H1 (cell line): Measurements from ENCODE around the gene DPP4. TPM values are rescaled to one million over a fixed set of nuclear protein-coding genes. Genes with fewer than 3 reads are reported as not detected.
A peak's percentile ranks its signal among the peaks of the same experiment; 100 is the strongest.

Source experiments
- CTCF ChIA-PET: fragments of 300-600 bp; sonication (Branson Sonifier 250); formaldehyde crosslinking; loops from one replicate; lab custom pipeline; 2021; ENCODE audit not compliant: partially characterized antibody; lab: Charles Lee
- POLR2A ChIA-PET: fragments of 300-600 bp; sonication (Branson Sonifier 250); formaldehyde crosslinking; loops from one replicate; lab custom pipeline; 2021; ENCODE audit warnings: inconsistent platforms; ENCODE audit not compliant: partially characterized antibody; lab: Charles Lee
- DNase-seq, 2 experiments: peaks; one replicate each; pipeline versions ENCODE4 v3.0.0 to v3.0.0-alpha.2; 2010 to 2022; ENCODE audit warnings: low spot score in 2 of 2, low read depth in 1 of 2, mixed read lengths in 1 of 2
- FAIRE-seq: peaks from 2 replicates; lab custom pipeline; 2011; peaks lifted over from hg19 to GRCh38; lab: Jason Lieb, UNC
- H2AFZ ChIP-seq: 2 replicates; pipeline ENCODE4 v1.8.1; 2012; ENCODE audit warnings: low read length, inconsistent platforms
- H2AK5ac ChIP-seq: 2 replicates; pipeline ENCODE4 v1.6.1; 2013; ENCODE audit warnings: low read depth, low read length
- H2BK120ac ChIP-seq: replicated peaks from 2 replicates; pipeline ENCODE3; 2013; ENCODE audit warnings: low read depth, low read length, inconsistent platforms
- H2BK12ac ChIP-seq: 2 replicates; pipeline ENCODE4 v1.6.1; 2013; ENCODE audit warnings: low read depth, low read length
- H2BK15ac ChIP-seq: 2 replicates; pipeline ENCODE4 v1.6.1; 2013; ENCODE audit warnings: low read length
- H2BK20ac ChIP-seq: 2 replicates; pipeline ENCODE4 v1.6.1; 2013; ENCODE audit warnings: low read length
- H2BK5ac ChIP-seq: 2 replicates; pipeline ENCODE4 v1.6.1; 2013; ENCODE audit warnings: low read depth, low read length
- H3K14ac ChIP-seq: 2 replicates; pipeline ENCODE4 v1.6.1; 2013; ENCODE audit warnings: inconsistent platforms; ENCODE audit not compliant: insufficient read length
- H3K18ac ChIP-seq: 2 replicates; pipeline ENCODE4 v1.6.1; 2013; ENCODE audit warnings: low read length; ENCODE audit errors: extremely low read depth
- H3K23ac ChIP-seq: 2 replicates; pipeline ENCODE4 v1.6.1; 2013; ENCODE audit warnings: inconsistent platforms; ENCODE audit not compliant: insufficient read length
- H3K23me2 ChIP-seq: 2 replicates; pipeline ENCODE4 v1.6.1; 2013; ENCODE audit warnings: low read depth, low read length
- H3K27ac ChIP-seq: 2 replicates; pipeline ENCODE4 v1.6.1; 2011; ENCODE audit warnings: low read depth, low read length, inconsistent platforms
- H3K27me3 ChIP-seq, 4 experiments: replicated peaks in 1 of 4; 1 replicate in 1 of 4; 2 replicates in 3 of 4; pipeline versions ENCODE4 v1.6.1 to v1.8.1; 2011 to 2013; ENCODE audit warnings: low read length in 3 of 4, mild to moderate bottlenecking in 3 of 4, inconsistent platforms in 2 of 4, mixed read lengths in 2 of 4, moderate library complexity in 1 of 4; ENCODE audit not compliant: control insufficient read depth in 3 of 4, insufficient read depth in 3 of 4; ENCODE audit errors: extremely low read depth in 1 of 4
- H3K36me3 ChIP-seq, 4 experiments: 2 replicates each; pipeline versions ENCODE4 v1.6.1 to v1.8.1; 2011 to 2013; ENCODE audit warnings: mild to moderate bottlenecking in 4 of 4, low read length in 3 of 4, moderate library complexity in 2 of 4, control low read depth in 1 of 4, inconsistent platforms in 1 of 4; ENCODE audit not compliant: insufficient read depth in 4 of 4, control insufficient read depth in 2 of 4
- H3K4ac ChIP-seq: replicated peaks from 2 replicates; pipeline ENCODE3; 2013; ENCODE audit warnings: low read length, low read depth, mixed read lengths, inconsistent platforms; ENCODE audit not compliant: insufficient read length
- H3K4me1 ChIP-seq, 4 experiments: replicated peaks in 1 of 4; 1 replicate in 1 of 4; 2 replicates in 3 of 4; pipeline versions ENCODE4 v1.6.1 to v1.8.1; 2011 to 2013; ENCODE audit warnings: low read length in 3 of 4, inconsistent platforms in 2 of 4, mixed read lengths in 1 of 4; ENCODE audit not compliant: insufficient read depth in 4 of 4, control insufficient read depth in 3 of 4
- H3K4me2 ChIP-seq, 2 experiments: 2 replicates each; pipeline versions ENCODE4 v1.6.1 to v1.8.1; 2011 to 2013; ENCODE audit warnings: low read depth in 2 of 2, low read length in 2 of 2, control low read depth in 1 of 2, inconsistent platforms in 1 of 2, mild to moderate bottlenecking in 1 of 2; ENCODE audit not compliant: insufficient read depth in 1 of 2
- H3K4me3 ChIP-seq, 4 experiments: fragments of 200-600, 300-600 bp in 1 of 4; sonication (generic), shearing (Covaris generic), sonication (Bioruptor Twin) in 1 of 4; 2 replicates each; pipeline versions ENCODE4 v1.5.1 to v1.8.1; 2011 to 2016; ENCODE audit warnings: low read length in 4 of 4, low read depth in 3 of 4, control low read depth in 2 of 4, inconsistent platforms in 2 of 4, mild to moderate bottlenecking in 2 of 4, mixed read lengths in 1 of 4, moderate library complexity in 1 of 4; ENCODE audit not compliant: insufficient read depth in 2 of 4; ENCODE audit errors: extremely low read depth in 1 of 4
- H3K56ac ChIP-seq: replicated peaks from 2 replicates; pipeline ENCODE3; 2013; ENCODE audit warnings: low read depth, mild to moderate bottlenecking, mixed read lengths, low read length, inconsistent platforms; ENCODE audit not compliant: insufficient read length
- H3K79me1 ChIP-seq: 2 replicates; pipeline ENCODE4 v1.6.1; 2013; ENCODE audit warnings: low read depth, low read length, control low read depth
- H3K79me2 ChIP-seq, 2 experiments: 2 replicates each; pipeline versions ENCODE4 v1.6.1 to v1.8.1; 2012 to 2013; ENCODE audit warnings: low read length in 2 of 2, mild to moderate bottlenecking in 2 of 2, inconsistent platforms in 1 of 2; ENCODE audit not compliant: insufficient read depth in 2 of 2, control insufficient read depth in 1 of 2
- H3K9ac ChIP-seq, 4 experiments: replicated peaks in 1 of 4; 1 replicate in 1 of 4; 2 replicates in 3 of 4; pipeline versions ENCODE4 v1.6.1 to v1.8.1; 2011 to 2013; ENCODE audit warnings: low read depth in 3 of 4, low read length in 3 of 4, control low read depth in 2 of 4, mild to moderate bottlenecking in 2 of 4, moderate library complexity in 2 of 4, inconsistent platforms in 1 of 4; ENCODE audit errors: extremely low read depth in 1 of 4
- H3K9me3 ChIP-seq, 2 experiments: 2 replicates each; pipeline versions ENCODE4 v1.6.1 to v1.8.1; 2012 to 2013; ENCODE audit warnings: mild to moderate bottlenecking in 2 of 2, moderate library complexity in 2 of 2, control low read depth in 1 of 2, inconsistent platforms in 1 of 2, low read depth in 1 of 2, low read length in 1 of 2, mixed read lengths in 1 of 2; ENCODE audit not compliant: insufficient read depth in 2 of 2
- H4K20me1 ChIP-seq, 2 experiments: replicated peaks in 1 of 2; 2 replicates each; pipeline versions ENCODE3 to v1.8.1; 2011 to 2013; ENCODE audit warnings: inconsistent platforms in 2 of 2, low read length in 2 of 2, mild to moderate bottlenecking in 1 of 2; ENCODE audit not compliant: insufficient read depth in 2 of 2, control insufficient read depth in 1 of 2
- H4K5ac ChIP-seq: 2 replicates; pipeline ENCODE4 v1.6.1; 2013; ENCODE audit warnings: low read length, low read depth, mixed read lengths, inconsistent platforms; ENCODE audit not compliant: insufficient read length
- H4K8ac ChIP-seq: 2 replicates; pipeline ENCODE4 v1.8.0; 2013; ENCODE audit warnings: mild to moderate bottlenecking, moderate library complexity, low read length, inconsistent platforms; ENCODE audit not compliant: insufficient read depth; ENCODE audit errors: extremely low read depth
- H4K91ac ChIP-seq: replicated peaks from 2 replicates; pipeline ENCODE3; 2013; ENCODE audit warnings: low read length, mixed read lengths, inconsistent platforms; ENCODE audit not compliant: insufficient read length
- EP300 ChIP-seq, 2 experiments: IDR thresholded peaks; 1 replicate in 1 of 2; 2 replicates in 1 of 2; pipeline ENCODE4 v1.6.1; 2011 to 2012; ENCODE audit warnings: low read depth in 2 of 2, low read length in 2 of 2, mild to moderate bottlenecking in 2 of 2, borderline replicate concordance in 1 of 2, inconsistent platforms in 1 of 2, moderate library complexity in 1 of 2
- WGBS, 2 experiments: shearing (Covaris generic) in 1 of 2; methylation state at CpG; one replicate each; pipeline versions ENCODE4 v1.1.6 to v1.1.7; 2013 to 2015; ENCODE audit warnings: low lambda C conversion rate in 2 of 2, mixed read lengths in 2 of 2, inconsistent platforms in 1 of 2, low coverage in 1 of 2, missing lambda C conversion rate in 1 of 2; ENCODE audit not compliant: insufficient replicate concordance in 2 of 2, insufficient coverage in 1 of 2, insufficient read length in 1 of 2; ENCODE audit errors: extremely low coverage in 1 of 2, missing lambda C conversion rate in 1 of 2; 5-methylcytosine and 5-hydroxymethylcytosine counted together
- polyA plus RNA-seq, 7 experiments: library from polyadenylated mRNA; depleted of rRNA in 3 of 7; stranded (reverse) in 5 of 7; unstranded in 2 of 7; fragments of >200 nt in 5 of 7; fragments of 200-250 nt in 2 of 7; gene quantifications; 1 replicate in 5 of 7; 2 replicates in 1 of 7; 4 replicates in 1 of 7; pipeline versions ENCODE4 v1.2.1 to v1.2.3, GENCODE V29; 2011 to 2013; ENCODE audit warnings: missing spikeins in 2 of 7, mixed read lengths in 2 of 7
- total RNA-seq: library from RNA; stranded (reverse); fragmentation: NEBNext Ultra II Directional; extraction: Animal tissue kit (Norgen Biotek cat#: 25700); gene quantifications from 2 replicates; pipeline ENCODE4 v1.2.1, GENCODE V29; 2021

The DPP4 gene
- total and polyA plus RNA-seq, 2 of the 8 experiments (the other 6 are each of a cell fraction or from before 2014, with no cell fraction given): 1.3 to 3.1 TPM

GRCh38 chr2:161999321-161999720, 74.7 kb downstream of the DPP4 start:
- Histone ChIP-seq H2BK5ac (no peak overlapping the region), H4K8ac (no peak overlapping the region), H3K23ac (no peak overlapping the region), H3K23me2 (no peaks in the 10 kb centered on the region), H3K4me3 (no peak overlapping the region), H4K91ac (no peak overlapping the region), H3K4ac (no peak overlapping the region), H4K20me1 (no peaks in the 10 kb centered on the region), H2AK5ac (no peak overlapping the region), H2BK12ac (no peak overlapping the region), H2BK15ac (no peak overlapping the region), H2AFZ (no peak overlapping the region), H3K9me3 (no peaks in the 10 kb centered on the region), H3K9ac (no peak overlapping the region), H3K27me3 (no peaks in the 10 kb centered on the region), H3K4me1 (peaks cover 5 to 18% (median 12%) of the 10 kb centered on the region in 4 experiments; a peak in 6 of 7 replicates), H4K5ac (no peak overlapping the region), H3K56ac (no peak overlapping the region), H2BK120ac (no peak overlapping the region), H3K18ac (0 out of 2 replicates have a peak overlapping the region, but pooled peaks have one; percentile 13), H3K79me2 (no peaks in the 10 kb centered on the region), H2BK20ac (no peak overlapping the region), H3K27ac (no peak overlapping the region), H3K79me1 (no peaks in the 10 kb centered on the region), H3K14ac (no peak overlapping the region), H3K4me2 (no peak overlapping the region), H3K36me3 (no peaks in the 10 kb centered on the region)
- DNase-seq (no peak), FAIRE-seq (no peak)
- no peak for TF ChIP-seq EP300 (IDR thresholded peaks at IDR 0.05; ENCODE audit: borderline replicate concordance in 1 of 2, low read depth in 2 of 2, low read length in 2 of 2)
- WGBS, 2 experiments: 74% methylated on average over 6 of the region's 6 CpGs; no CpG with 5 or more reads in 1 of the 2 experiments
- ChIA-PET POLR2A (no interaction called here), CTCF (interaction anchor here (0.6 to 5.1 kb wide), 25 partner anchors 8 to 685 kb away, joined by 3 to 20 read pairs (median 5); partner anchors contain the start of gene DPP4)
